Measurements from ENCODE around the gene CPEB3. TPM values are rescaled to one million over a fixed set of nuclear protein-coding genes. Genes with fewer than 3 reads are reported as not detected.

Gene CPEB3
- total and polyA plus RNA-seq, 12 donors, result 0.71 to 17.6 (median 13.3) TPM

DNA sequence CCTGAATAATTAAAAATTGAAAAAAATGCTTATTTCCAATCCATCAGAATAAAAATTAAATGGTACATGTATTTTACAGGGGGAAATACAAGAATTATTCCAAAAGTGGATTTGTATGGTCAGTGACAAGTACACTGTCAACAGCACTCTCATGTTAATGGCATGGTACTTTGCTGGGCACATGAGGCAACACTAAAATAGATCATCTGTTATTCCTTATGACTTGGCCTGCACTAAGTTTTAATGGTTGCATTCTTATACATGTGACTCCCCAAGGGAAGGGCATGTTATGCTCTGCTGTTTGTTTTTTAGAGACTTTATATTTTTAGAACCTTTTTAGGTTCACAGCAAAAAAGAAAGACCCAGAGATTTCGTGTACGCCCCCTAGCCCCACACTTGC is 128.3 kb downstream of the CPEB3 start:
- ATAC-seq, result no peak
- Histone ChIP-seq H3K27me3 (no peaks in the 10 kb centered on the region), H3K9me3 (peaks cover 0 to 20% (median 14%) of the 10 kb centered on the region in 11 donors), H3K27ac (no peak overlapping the region), H3K36me3 (peaks cover 0 to 21% (median 0%) of the 10 kb centered on the region in 9 donors), H3K4me3 (no peak overlapping the region), H3K4me1 (peaks cover 0 to 5% (median 0%) of the 10 kb centered on the region in 9 donors)
- no peak for DNase-seq
- intact Hi-C loops (cut with DNase I), result no loop called here
- TF ChIP-seq, protein P1, sequence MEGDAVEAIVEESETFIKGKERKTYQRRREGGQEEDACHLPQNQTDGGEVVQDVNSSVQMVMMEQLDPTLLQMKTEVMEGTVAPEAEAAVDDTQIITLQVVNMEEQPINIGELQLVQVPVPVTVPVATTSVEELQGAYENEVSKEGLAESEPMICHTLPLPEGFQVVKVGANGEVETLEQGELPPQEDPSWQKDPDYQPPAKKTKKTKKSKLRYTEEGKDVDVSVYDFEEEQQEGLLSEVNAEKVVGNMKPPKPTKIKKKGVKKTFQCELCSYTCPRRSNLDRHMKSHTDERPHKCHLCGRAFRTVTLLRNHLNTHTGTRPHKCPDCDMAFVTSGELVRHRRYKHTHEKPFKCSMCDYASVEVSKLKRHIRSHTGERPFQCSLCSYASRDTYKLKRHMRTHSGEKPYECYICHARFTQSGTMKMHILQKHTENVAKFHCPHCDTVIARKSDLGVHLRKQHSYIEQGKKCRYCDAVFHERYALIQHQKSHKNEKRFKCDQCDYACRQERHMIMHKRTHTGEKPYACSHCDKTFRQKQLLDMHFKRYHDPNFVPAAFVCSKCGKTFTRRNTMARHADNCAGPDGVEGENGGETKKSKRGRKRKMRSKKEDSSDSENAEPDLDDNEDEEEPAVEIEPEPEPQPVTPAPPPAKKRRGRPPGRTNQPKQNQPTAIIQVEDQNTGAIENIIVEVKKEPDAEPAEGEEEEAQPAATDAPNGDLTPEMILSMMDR (IDR thresholded peaks at IDR 0.05), result no peak
- 84 to 93% methylated on average over 2 of the region's 2 CpGs for WGBS, 2 donors

DNA sequence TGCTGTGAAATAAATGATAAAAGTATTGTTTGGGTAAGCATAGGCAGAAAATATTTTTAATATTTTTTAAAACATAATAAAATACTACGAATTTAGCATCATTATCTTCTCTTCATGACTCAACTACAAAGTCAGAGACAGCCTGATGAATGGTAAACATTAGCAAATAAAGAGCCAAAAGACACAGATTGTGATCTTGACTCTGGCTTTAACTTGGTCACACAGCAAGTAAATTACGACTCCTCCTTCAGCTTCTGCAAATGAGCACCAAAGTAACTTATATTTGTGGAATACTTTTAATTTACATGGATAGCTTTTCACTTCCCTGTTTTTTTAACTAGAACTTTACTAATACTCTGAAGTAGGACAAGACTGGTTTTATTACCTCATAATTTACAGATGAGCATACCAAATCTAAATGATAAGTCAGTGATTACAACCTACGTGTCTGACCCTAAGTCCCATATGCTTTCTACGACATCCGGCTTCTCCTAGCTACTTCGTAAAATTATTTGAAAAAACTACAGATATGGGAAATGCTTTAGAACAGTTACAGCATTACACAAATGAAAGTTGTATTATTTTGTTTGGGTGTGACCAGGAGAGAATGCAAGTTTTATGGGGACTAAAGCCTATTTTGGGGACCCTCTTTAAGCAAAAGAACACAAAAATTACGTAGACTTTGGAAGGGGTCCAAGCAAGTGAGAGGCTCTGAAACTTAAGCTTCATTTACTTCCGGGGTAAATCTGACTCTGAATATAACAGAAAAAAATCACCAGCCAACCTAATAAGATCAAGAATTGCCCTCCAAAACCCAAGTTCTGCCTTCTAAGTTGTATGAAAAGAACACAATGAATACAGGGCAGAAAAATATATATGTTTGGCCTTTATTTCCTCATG is 133.8 kb downstream of the CPEB3 start:
- intact Hi-C loops (cut with DNase I), result no loop called here
- peaks cover 0 to 23% (median 17%) of the 10 kb centered on the region in 9 donors for H3K4me1 ChIP-seq
- no peaks in the 10 kb centered on the region for H3K9me3 ChIP-seq
- peak overlapping the region in 1 of 10 donors; percentile 8 for H3K27ac ChIP-seq
- WGBS, 2 donors, result 60 to 66% methylated on average over 8 of the region's 8 CpGs
- TF ChIP-seq, protein P1 (IDR thresholded peaks at IDR 0.05), result no peak
- no peak for ATAC-seq
- H3K4me3 ChIP-seq, result peak overlapping the region in 1 of 10 donors; percentile 6
- DNase-seq, result no peak
- no peaks in the 10 kb centered on the region for H3K36me3 ChIP-seq
- no peaks in the 10 kb centered on the region for H3K27me3 ChIP-seq

DNA sequence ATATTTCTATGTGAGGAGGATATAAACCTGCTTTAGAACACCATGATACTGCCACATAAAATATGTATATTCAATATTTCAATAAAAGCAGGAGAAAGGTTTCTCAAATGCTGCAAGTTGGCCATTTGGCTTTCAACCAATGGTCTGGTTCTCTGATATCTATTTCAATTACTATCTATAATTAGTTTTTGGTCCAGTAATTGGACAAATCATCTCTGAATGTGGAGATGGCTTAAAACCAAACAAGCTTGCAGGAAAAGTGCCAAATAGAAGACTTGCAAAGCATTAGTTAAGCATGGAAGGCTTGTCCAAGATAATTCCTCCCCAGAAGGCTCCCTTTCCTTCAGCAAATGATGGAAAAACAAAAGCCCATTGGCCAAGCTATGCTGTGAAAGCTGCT is 140.1 kb downstream of the CPEB3 start:
- Histone ChIP-seq H3K4me3 (no peak overlapping the region), H3K9me3 (no peaks in the 10 kb centered on the region), H3K4me1 (peaks cover 0 to 67% (median 45%) of the 10 kb centered on the region in 9 donors), H3K36me3 (no peaks in the 10 kb centered on the region), H3K27me3 (no peaks in the 10 kb centered on the region), H3K27ac (peak overlapping the region in 1 of 10 donors; percentile 10)
- intact Hi-C loops (cut with DNase I), result no loop called here
- ATAC-seq, result no peak
- TF ChIP-seq, protein P1 (IDR thresholded peaks at IDR 0.05), result no peak
- DNase-seq, result no peak

DNA sequence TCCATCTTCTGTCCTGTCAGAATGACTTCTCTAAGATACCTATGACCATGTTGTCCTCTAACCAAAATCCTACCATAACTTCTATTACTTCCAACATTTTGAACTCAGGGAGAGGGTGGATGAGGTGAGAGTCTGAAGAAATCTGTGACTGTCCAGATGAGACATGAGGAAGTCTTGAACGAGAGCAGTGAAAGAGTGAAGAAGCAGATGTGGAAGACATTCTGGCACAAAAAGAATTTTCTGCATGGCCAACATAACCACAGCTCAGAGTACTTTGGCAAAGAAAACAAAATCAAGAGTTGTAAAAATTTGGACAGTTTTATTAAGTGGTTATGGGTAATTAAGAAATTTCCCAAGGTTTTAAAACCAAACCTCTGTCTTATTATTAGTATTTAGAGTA is 141.6 kb downstream of the CPEB3 start:
- Histone ChIP-seq H3K27me3 (no peaks in the 10 kb centered on the region), H3K36me3 (peaks cover 0 to 3% (median 0%) of the 10 kb centered on the region in 9 donors), H3K27ac (no peak overlapping the region), H3K9me3 (no peaks in the 10 kb centered on the region), H3K4me3 (no peak overlapping the region), H3K4me1 (peaks cover 0 to 77% (median 49%) of the 10 kb centered on the region in 9 donors)
- WGBS, 2 donors, result 58 to 74% methylated on average over 1 of the region's 1 CpG
- DNase-seq (no peak), ATAC-seq (no peak)
- intact Hi-C loops (cut with DNase I), result loop anchor here in 1 of 10 donors (5.0 kb wide), 1 partner anchor 62 kb away; no protein-coding TSS in a partner anchor
- TF ChIP-seq, protein P1 (IDR thresholded peaks at IDR 0.05), result no peak

Data from heart right ventricle (tissue), 16 donors.